GM12878 (cell line): ENCODE results near the gene NTRK1. TPM values are rescaled to one million over a fixed set of nuclear protein-coding genes. Genes with fewer than 3 reads are reported as not detected.

ENCODE experiments used
- ATAC-seq: fragments of 200-7000 bp; cut with Tn5 transposase; 3 replicates; pipeline ENCODE4 v1.9.1; 2020; ENCODE audit warnings: mild to moderate bottlenecking, moderate library complexity
- BruUV-seq: library from RNA; stranded (reverse); fragments of 400-500 nt; replicated peaks from 2 replicates; lab custom pipeline; 2021; lab: Mats Ljungman, UMichigan
- CTCF ChIA-PET: fragments of 300-600 bp; sonication (Branson Sonifier 250); formaldehyde crosslinking; extraction: SDS; loops from one replicate; lab custom pipeline; 2021; ENCODE audit warnings: inconsistent platforms; lab: Yijun Ruan, JAX
- POLR2A ChIA-PET: fragments of 350-600 bp; formaldehyde crosslinking; extraction: SDS; loops from one replicate; lab custom pipeline; 2021; ENCODE audit warnings: inconsistent platforms; lab: Charles Lee
- RAD21 ChIA-PET: fragments of 300-600 bp; sonication (Branson Sonifier 250); formaldehyde crosslinking; loops from one replicate; lab custom pipeline; 2023; ENCODE audit warnings: antibody characterized with exemption; ENCODE audit not compliant: unreplicated experiment; lab: Charles Lee
- SMC1A ChIA-PET: fragments of 300-600 bp; sonication (Branson Sonifier 250); formaldehyde crosslinking; loops from one replicate; lab custom pipeline; 2023; ENCODE audit not compliant: unreplicated experiment, uncharacterized antibody; lab: Charles Lee
- DNase-seq: peaks from one replicate; pipeline ENCODE4 v3.0.0-alpha.2; 2011; ENCODE audit warnings: low read depth, low spot score
- FAIRE-seq: peaks from 3 replicates; lab custom pipeline; 2011; peaks lifted over from hg19 to GRCh38; lab: Jason Lieb, UNC
- H2AFZ ChIP-seq: 2 replicates; pipeline ENCODE4 v1.6.0; 2011; ENCODE audit warnings: low read depth, low read length, control low read depth; ENCODE audit not compliant: control insufficient read depth
- H3K27ac ChIP-seq: 2 replicates; pipeline ENCODE4 v1.5.1; 2011; ENCODE audit warnings: control low read depth; ENCODE audit not compliant: control insufficient read depth, insufficient read depth
- H3K27me3 ChIP-seq, 2 experiments: replicated peaks in 1 of 2; 2 replicates each; pipeline versions ENCODE4 v1.6.0 to v1.6.1; 2011; ENCODE audit warnings: low read length in 1 of 2; ENCODE audit not compliant: control insufficient read depth in 2 of 2, insufficient read depth in 2 of 2
- H3K36me3 ChIP-seq, 2 experiments: 2 replicates each; pipeline ENCODE4 v1.5.1; 2011; ENCODE audit warnings: low read length in 1 of 2; ENCODE audit not compliant: control insufficient read depth in 2 of 2, insufficient read depth in 2 of 2
- H3K4me1 ChIP-seq: 2 replicates; pipeline ENCODE4 v1.6.1; 2011; ENCODE audit warnings: mild to moderate bottlenecking, low read length, moderate library complexity, mixed read lengths; ENCODE audit not compliant: control insufficient read depth, insufficient read depth
- H3K4me2 ChIP-seq: 2 replicates; pipeline ENCODE4 v1.6.0; 2011; ENCODE audit warnings: control low read depth; ENCODE audit not compliant: control insufficient read depth, insufficient read depth
- H3K4me3 ChIP-seq: fragments of 200-600 bp; sonication (generic); 2 replicates; pipeline ENCODE4 v1.5.1; 2016
- H3K79me2 ChIP-seq: 2 replicates; pipeline ENCODE4 v1.6.0; 2011; ENCODE audit warnings: low read length; ENCODE audit not compliant: control insufficient read depth, insufficient read depth
- H3K9ac ChIP-seq: 2 replicates; pipeline ENCODE4 v1.8.0; 2011; ENCODE audit warnings: low read length, control low read depth, mixed read lengths; ENCODE audit not compliant: control insufficient read depth, insufficient read depth
- H3K9me3 ChIP-seq: replicated peaks from 3 replicates; pipeline ENCODE4 v1.5.1; 2011; ENCODE audit warnings: mild to moderate bottlenecking, low read length; ENCODE audit not compliant: control insufficient read depth, insufficient read depth
- H4K20me1 ChIP-seq: 2 replicates; pipeline ENCODE4 v1.6.0; 2011; ENCODE audit not compliant: control insufficient read depth, insufficient read depth
- CBX5 ChIP-seq: sonication (generic); IDR thresholded peaks from 2 replicates; pipeline ENCODE4 v1.6.1; 2016; ENCODE audit warnings: low read depth, moderate library complexity, mild to moderate bottlenecking, inconsistent platforms
- CREB1 ChIP-seq: IDR thresholded peaks from 2 replicates; pipeline ENCODE4 v1.6.1; 2012; ENCODE audit warnings: low read depth, mild to moderate bottlenecking, inconsistent platforms
- RCOR1 ChIP-seq: conservative IDR thresholded peaks from 2 replicates; pipeline ENCODE4 v1.6.1; 2012; ENCODE audit warnings: low read depth, low read length, improper control_type of control experiment
- SREBF2 ChIP-seq: IDR thresholded peaks from 2 replicates; pipeline ENCODE4 v1.6.1; 2012; ENCODE audit warnings: mild to moderate bottlenecking, low read length
- STAT3 ChIP-seq: IDR thresholded peaks from 2 replicates; pipeline ENCODE4 v1.6.1; 2011; ENCODE audit warnings: low read depth, low read length, improper control_type of control experiment
- WGBS: methylation state at CpG from one replicate; pipeline ENCODE4 v1.1.6; 2016; ENCODE audit warnings: low lambda C conversion rate; ENCODE audit not compliant: insufficient replicate concordance, insufficient coverage; ENCODE audit errors: missing lambda C conversion rate; 5-methylcytosine and 5-hydroxymethylcytosine counted together
- in situ Hi-C: fragments of 300-500 bp; cut with MboI; formaldehyde crosslinking; loops from 9 replicates; pipeline ENCODE4 v1.14.3; 2018; ENCODE audit warnings: mixed read lengths
- intact Hi-C: fragments of 100-400 bp; cut with micrococcal nuclease; formaldehyde crosslinking; loops from one replicate; pipeline ENCODE4 v1.14.2; 2022; ENCODE audit not compliant: unreplicated experiment
- polyA plus RNA-seq, 11 experiments: library from polyadenylated mRNA; depleted of rRNA in 4 of 11; unstranded in 6 of 11; stranded (reverse) in 5 of 11; fragments of >200 nt; fragmentation: Nextera tagmentation in 4 of 11; fragmentation: Illumina TruSeq in 1 of 11; extraction: Ambion mirVana in 4 of 11; extraction: Trizol in 1 of 11; gene quantifications; 1 replicate in 1 of 11; 2 replicates in 10 of 11; pipeline versions ENCODE4 v1.2.1 to v1.2.3, GENCODE V29; 2011 to 2016; ENCODE audit warnings: inconsistent platforms in 2 of 11, missing spikeins in 2 of 11, low read depth in 1 of 11
- total RNA-seq, 4 experiments: library from RNA; depleted of rRNA in 3 of 4; stranded (reverse); fragments of >200 nt in 3 of 4; fragmentation: Illumina TruSeq in 1 of 4; extraction: Trizol in 1 of 4; gene quantifications; 2 replicates each; pipeline versions ENCODE4 v1.2.1 to v1.2.3, GENCODE V29; 2013 to 2021
- TF ChIP-seq, protein P1 (sequence below): IDR thresholded peaks from 2 replicates; pipeline ENCODE4 v1.6.1; 2011; ENCODE audit warnings: mild to moderate bottlenecking, low read depth, low read length, moderate library complexity; ENCODE audit not compliant: insufficient replicate concordance

NTRK1 gene
- total and polyA plus RNA-seq, 10 of the 15 experiments (the other 5 are each of a cell fraction or from before 2014, with no cell fraction given): 0.10 to 0.56 (median 0.40) TPM; not detected in 7

DNA sequence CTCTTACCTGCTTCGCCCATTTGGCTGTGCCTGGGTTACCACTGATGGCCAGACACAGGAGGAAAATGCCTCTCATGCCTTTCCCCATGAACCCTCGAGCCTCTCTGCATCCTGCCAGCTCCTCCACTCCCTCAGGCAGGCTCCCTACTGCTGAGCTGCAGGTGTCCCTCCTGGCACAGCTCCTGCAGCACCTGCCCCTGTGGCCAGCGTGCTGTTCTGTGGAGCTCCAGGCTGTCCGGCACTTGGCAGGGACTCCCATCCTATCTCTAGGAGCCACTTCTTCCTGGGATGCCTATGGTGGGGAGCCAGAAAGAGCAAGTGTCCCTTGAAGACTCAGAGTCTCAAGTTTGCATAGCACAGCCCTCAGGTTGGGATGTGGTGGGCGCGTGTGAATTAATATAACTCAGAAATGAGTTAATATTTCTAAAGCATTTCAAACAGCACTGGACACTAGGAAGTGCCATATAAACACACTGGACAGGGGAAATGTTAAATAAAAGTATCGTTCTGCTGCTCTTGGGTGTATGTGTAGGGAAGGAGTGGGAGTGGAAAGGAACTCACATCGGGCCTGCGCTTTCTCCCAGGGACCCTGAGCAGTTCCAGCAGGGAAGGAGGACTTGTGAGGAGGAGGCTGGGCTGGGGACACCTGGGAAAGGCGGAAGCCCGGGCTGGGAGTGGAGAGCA lies 62.5 kb downstream of the NTRK1 start:
- no peaks in the 10 kb centered on the region for H3K79me2 ChIP-seq
- ATAC-seq (no peak), FAIRE-seq (no peak), DNase-seq (no peak)
- intact Hi-C loops: no loop called here
- H4K20me1 ChIP-seq: no peaks in the 10 kb centered on the region
- no peaks in the 10 kb centered on the region for H3K36me3 ChIP-seq
- TF ChIP-seq SREBF2: no peak
- TF ChIP-seq CBX5: no peak
- TF ChIP-seq STAT3: no peak
- TF ChIP-seq RCOR1: no peak
- TF ChIP-seq, protein P1, sequence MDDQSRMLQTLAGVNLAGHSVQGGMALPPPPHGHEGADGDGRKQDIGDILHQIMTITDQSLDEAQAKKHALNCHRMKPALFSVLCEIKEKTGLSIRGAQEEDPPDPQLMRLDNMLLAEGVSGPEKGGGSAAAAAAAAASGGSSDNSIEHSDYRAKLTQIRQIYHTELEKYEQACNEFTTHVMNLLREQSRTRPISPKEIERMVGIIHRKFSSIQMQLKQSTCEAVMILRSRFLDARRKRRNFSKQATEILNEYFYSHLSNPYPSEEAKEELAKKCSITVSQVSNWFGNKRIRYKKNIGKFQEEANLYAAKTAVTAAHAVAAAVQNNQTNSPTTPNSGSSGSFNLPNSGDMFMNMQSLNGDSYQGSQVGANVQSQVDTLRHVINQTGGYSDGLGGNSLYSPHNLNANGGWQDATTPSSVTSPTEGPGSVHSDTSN: no peak
- no peak for TF ChIP-seq CREB1
- no peaks in the 10 kb centered on the region for H3K4me1 ChIP-seq
- H3K9ac ChIP-seq: no peak overlapping the region
- in situ Hi-C loops: no loop called here
- no peak overlapping the region for H3K27ac ChIP-seq
- SMC1A ChIA-PET: no interaction called here
- CTCF ChIA-PET: interaction anchor here (0.7 to 1.4 kb wide), 4 partner anchors 29 to 167 kb away, joined by 3 to 4 read pairs (median 3); no protein-coding TSS in a partner anchor
- H3K4me2 ChIP-seq: no peak overlapping the region
- POLR2A ChIA-PET: interaction anchor here (0.7 kb wide), 1 partner anchor 790 kb away, joined by 3 read pairs; no protein-coding TSS in a partner anchor
- no TSS peak for BruUV-seq
- no peak overlapping the region for H3K4me3 ChIP-seq
- no peaks in the 10 kb centered on the region for H3K9me3 ChIP-seq
- 18% methylated on average over 11 of the region's 11 CpGs for WGBS
- H3K27me3 ChIP-seq: peaks cover 21 to 29% of the 10 kb centered on the region in 2 experiments
- RAD21 ChIA-PET: interaction anchor here (1.2 kb wide), 1 partner anchor 150 kb away, joined by 3 read pairs; no protein-coding TSS in a partner anchor
- H2AFZ ChIP-seq: no peak overlapping the region
